ENCODE results near the gene ARAP2.

The ARAP2 gene

GRCh38 chr4:36086261-36086786, 158.0 kb downstream of the ARAP2 start:
- no peak for DNase-seq

DNA sequence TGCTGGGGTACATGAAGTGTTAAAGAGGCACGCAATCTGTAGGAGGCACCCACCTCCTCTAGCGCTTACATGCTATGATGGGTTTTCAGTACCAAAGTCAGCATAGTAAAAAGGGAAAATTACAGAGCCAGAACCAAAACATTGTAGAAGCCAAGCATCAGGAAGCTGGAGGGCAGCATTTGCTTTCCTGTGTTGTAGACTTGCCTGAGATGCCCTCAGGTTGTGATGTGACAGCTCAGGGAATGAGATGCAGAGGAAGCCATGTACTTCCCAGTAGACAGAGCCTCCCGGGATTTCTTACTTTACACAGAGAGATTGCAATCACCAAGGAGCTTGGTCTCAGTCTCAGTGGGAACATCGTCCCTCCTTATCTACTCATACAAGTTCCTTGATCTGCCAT, 161.5 kb downstream of the ARAP2 start:
- DNase-seq, result no peak

DNA sequence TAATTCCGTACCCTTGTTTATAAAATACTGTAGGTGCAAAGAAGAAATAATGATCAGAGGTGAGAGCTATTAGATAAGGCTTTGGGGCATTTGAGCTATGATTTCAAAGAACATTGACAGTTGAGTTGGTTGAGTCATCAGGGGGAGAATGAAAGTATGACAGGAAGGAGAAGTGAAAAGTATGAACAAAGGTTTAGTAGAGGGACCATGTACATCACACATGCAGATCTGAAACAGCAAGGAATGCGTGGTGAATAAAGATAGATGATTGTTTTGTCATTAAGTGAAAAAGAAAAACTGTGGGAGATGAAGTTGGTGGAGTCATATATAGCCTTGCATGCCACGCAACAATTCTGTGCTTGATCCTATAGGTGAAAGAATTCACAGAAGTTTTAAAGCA, 163.1 kb downstream of the ARAP2 start:
- DNase-seq, result no peak

DNA sequence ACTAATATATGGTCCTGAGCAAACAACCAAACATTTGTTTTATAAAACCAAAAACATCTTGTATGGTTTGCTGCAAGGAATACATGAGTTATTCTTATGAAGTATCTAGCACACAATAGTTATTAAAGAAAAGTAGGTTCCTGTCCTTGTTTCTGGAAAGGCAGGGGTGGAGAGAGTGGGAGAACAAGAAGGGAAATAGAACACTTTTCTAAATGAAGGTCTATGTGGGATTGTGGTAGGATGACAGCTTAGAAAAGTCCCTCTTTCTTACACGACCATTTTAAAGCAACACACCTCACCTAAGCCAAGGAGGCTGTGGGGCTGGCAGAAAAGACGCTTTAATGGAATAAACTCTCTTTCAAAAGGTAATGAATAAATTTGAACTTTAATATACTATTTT, 164.6 kb downstream of the ARAP2 start:
- no peak for DNase-seq

- no peak for DNase-seq
Observed at GRCh38 chr4:36078319-36078718, 166.0 kb downstream of the ARAP2 start.

- no peak for DNase-seq
Observed at GRCh38 chr4:36072529-36072928, 171.8 kb downstream of the ARAP2 start.

- no peak for DNase-seq
Observed at GRCh38 chr4:36067116-36067515, 177.2 kb downstream of the ARAP2 start.

- no peak for DNase-seq
Observed at GRCh38 chr4:36065274-36065871, 178.9 kb downstream of the ARAP2 start.

- no peak for DNase-seq
Observed at GRCh38 chr4:36064117-36064516, 180.2 kb downstream of the ARAP2 start.

- no peak for DNase-seq
Observed at GRCh38 chr4:36056136-36056535, 188.2 kb downstream of the ARAP2 start.

DNA sequence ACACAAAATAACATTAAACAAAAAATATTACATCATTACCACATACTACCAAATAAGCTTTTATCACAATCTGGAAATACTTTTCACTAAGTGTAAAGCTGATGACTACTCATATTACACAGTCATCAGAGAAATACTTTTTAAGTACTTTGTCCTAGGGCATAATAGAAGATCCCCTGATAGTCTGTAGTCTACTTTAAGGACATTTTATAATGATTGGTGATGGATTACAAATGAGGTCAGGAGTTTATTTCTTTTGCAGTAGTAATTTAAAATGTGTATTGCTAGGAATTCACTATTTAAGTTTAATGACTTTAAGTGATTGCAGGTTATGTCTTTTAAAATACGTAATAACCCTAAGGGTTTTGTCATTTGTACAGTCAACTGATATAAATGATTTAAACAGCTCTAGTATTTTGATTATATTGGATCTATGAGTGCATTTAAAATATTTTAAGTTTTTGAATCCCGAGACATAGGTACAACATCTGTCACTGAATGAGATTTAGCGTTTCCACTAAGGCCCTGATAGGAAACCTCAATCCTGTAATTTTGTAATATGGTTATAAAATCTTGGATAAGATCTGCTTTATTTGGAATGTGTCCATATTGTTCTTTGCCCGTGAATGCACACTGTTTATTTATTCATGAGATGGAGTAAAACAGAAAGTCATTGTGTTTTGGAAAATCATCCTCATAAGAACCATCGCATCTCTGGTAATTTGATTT, 189.5 kb downstream of the ARAP2 start:
- DNase-seq, result peak; percentile 4

GRCh38 chr4:36053930-36054329, 190.4 kb downstream of the ARAP2 start:
- no peak for DNase-seq

GRCh38 chr4:36051634-36052033, 192.7 kb downstream of the ARAP2 start:
- no peak for DNase-seq

GRCh38 chr4:36046026-36046425, 198.3 kb downstream of the ARAP2 start:
- no peak for DNase-seq

DNA sequence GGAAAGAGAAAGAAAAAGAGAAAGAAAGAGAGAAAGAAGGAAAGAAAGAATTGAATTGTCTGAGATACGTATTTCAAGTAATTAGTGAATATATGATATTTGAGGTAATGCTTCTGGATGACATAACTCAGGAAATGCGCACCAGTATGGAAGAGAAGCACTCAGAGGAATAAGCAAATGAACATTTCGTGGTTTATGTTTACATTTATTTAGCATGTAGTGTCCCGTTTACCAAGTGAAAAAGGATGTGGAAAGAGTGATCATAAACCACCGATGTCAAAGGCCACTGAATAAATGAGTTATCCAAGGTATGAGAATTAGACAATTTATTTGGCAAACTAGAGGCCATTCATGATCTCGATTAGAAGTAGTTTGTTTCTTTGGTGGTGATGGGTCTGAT, 200.4 kb downstream of the ARAP2 start:
- DNase-seq, result no peak

DNA sequence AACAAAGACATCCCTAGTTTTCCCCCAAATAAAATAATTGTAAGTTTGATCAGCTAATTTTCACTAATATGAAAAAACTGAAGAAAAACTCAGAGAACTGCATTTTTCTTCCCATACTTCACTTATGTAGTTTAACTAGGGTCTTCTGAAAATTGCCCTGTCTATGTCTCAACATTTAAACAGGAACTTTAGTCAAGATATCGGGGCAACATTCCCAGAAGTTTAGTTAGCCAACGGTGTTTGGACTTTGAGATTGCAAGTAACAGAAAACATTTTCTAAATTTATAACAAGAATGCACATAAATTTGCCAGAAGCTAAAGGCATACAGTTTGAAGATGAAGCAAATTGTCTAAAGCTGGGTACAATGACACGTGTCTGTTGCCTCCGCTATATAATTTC, 201.1 kb downstream of the ARAP2 start:
- no peak for DNase-seq

GRCh38 chr4:36042122-36042970, 202.0 kb downstream of the ARAP2 start:
- DNase-seq, result no peak

DNA sequence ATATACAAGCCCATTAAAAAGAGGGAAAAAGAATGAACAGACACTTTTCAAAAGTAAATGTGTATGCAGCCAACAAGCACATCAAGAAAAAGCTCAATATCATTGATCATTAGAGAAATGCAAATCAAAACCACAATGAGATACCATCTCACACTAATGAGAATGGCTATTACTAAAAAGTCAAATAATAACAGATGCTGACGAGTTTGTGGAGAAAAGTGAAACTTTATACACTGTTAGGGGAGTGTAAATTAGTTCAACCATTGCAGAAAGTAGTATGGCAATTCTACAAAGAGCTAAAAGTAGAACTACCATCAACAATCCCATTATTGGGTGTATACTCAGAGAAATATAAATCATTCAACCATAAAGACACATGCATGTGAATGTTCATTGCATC, 203.0 kb downstream of the ARAP2 start:
- no peak for DNase-seq

- no peak for DNase-seq
Observed at GRCh38 chr4:36039026-36039425, 205.3 kb downstream of the ARAP2 start.

GRCh38 chr4:36038491-36038890, 205.8 kb downstream of the ARAP2 start:
- no peak for DNase-seq

DNA sequence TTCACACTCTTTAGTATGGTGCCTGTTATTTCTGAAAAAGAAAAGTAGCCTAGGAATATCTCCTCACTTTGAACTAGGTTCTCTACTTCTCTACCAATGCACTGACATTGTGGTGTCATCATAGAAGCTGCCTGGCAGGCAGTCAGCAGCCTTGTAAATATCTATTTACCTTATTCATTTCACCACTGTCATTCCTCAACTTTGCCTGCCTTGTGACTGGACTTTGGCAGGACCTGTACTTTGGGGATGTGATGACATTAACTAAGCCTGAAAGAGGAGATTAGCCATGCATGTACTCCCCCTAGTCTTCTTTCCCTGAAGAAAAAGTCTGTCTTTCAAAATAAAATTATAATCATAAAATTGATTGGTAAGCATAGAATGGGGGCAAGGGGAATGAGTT, 207.2 kb downstream of the ARAP2 start:
- DNase-seq, result no peak

GRCh38 chr4:36029951-36030350, 214.4 kb downstream of the ARAP2 start:
- no peak for DNase-seq

GRCh38 chr4:36027203-36027602, 217.1 kb downstream of the ARAP2 start:
- DNase-seq, result no peak
